PC-9 (cell line): Measurements from ENCODE around the gene GJC2.

Experiments
- EZH2 ChIP-seq: fragments of 200-600 bp; sonication (generic); IDR thresholded peaks from 2 replicates; pipeline ENCODE4 v1.8.0; 2017; ENCODE audit warnings: antibody characterized with exemption, low read depth
- TF ChIP-seq, protein P1 (sequence below): fragments of 200-600 bp; sonication (generic); conservative IDR thresholded peaks from 2 replicates; pipeline ENCODE4 v1.6.1; 2017; ENCODE audit warnings: mixed run types, antibody characterized with exemption, mild to moderate bottlenecking, moderate library complexity

DNA sequence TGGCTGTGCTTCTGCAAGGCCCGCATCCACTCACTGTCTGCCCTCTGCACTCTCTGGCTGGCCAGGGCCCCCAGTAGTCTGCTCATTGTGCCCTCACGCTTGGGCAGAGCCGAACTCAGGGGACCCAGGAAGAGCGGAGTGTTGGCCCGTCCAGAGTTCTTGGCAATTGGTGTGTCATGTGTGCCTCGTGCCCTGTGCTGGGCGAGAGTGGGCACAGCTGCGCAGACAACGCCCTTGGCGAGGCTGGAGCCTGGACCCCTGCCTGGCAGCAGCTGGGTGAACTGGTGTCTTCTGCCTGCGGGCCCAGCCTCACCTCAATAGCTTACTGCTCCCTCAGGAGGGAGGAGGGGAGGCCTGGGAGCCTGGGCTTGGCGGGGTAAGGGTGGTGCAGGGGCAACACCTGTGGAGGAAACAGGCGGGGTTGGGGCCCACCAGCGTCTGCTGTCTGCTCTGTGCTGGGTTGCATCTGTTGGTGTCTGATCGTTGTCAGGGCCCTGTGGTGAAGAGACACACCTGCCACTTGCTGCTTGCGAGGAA lies 7.5 kb upstream of the GJC2 start:
- TF ChIP-seq, protein P1, sequence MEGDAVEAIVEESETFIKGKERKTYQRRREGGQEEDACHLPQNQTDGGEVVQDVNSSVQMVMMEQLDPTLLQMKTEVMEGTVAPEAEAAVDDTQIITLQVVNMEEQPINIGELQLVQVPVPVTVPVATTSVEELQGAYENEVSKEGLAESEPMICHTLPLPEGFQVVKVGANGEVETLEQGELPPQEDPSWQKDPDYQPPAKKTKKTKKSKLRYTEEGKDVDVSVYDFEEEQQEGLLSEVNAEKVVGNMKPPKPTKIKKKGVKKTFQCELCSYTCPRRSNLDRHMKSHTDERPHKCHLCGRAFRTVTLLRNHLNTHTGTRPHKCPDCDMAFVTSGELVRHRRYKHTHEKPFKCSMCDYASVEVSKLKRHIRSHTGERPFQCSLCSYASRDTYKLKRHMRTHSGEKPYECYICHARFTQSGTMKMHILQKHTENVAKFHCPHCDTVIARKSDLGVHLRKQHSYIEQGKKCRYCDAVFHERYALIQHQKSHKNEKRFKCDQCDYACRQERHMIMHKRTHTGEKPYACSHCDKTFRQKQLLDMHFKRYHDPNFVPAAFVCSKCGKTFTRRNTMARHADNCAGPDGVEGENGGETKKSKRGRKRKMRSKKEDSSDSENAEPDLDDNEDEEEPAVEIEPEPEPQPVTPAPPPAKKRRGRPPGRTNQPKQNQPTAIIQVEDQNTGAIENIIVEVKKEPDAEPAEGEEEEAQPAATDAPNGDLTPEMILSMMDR, result no peak
- no peak for TF ChIP-seq EZH2
